ENCODE measurements around the gene CRB2.

GRCh38 chr9:123329329-123329955, 26.6 kb upstream of the CRB2 start:
- TF ChIP-seq, protein P1, sequence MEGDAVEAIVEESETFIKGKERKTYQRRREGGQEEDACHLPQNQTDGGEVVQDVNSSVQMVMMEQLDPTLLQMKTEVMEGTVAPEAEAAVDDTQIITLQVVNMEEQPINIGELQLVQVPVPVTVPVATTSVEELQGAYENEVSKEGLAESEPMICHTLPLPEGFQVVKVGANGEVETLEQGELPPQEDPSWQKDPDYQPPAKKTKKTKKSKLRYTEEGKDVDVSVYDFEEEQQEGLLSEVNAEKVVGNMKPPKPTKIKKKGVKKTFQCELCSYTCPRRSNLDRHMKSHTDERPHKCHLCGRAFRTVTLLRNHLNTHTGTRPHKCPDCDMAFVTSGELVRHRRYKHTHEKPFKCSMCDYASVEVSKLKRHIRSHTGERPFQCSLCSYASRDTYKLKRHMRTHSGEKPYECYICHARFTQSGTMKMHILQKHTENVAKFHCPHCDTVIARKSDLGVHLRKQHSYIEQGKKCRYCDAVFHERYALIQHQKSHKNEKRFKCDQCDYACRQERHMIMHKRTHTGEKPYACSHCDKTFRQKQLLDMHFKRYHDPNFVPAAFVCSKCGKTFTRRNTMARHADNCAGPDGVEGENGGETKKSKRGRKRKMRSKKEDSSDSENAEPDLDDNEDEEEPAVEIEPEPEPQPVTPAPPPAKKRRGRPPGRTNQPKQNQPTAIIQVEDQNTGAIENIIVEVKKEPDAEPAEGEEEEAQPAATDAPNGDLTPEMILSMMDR (IDR thresholded peaks at IDR 0.05; ENCODE audit: insufficient read depth, low read length): no peak
- TF ChIP-seq POLR2AphosphoS5 (IDR thresholded peaks at IDR 0.05; ENCODE audit: low read depth) (0 out of 2 replicates have a peak, but pooled peaks have one; percentile 32), SPI1 (IDR thresholded peaks at IDR 0.05; ENCODE audit: borderline replicate concordance, low read depth) (peak; percentile 4; the same call in 1 of the 2 replicates)
